Neural cell (in vitro differentiated cells): Measurements from ENCODE around the gene C1QC.

Source experiments
- CTCF ChIP-seq: fragments of 450-650 bp; IDR thresholded peaks from 2 replicates; pipeline ENCODE4 v1.5.1; 2014; ENCODE audit warnings: antibody characterized with exemption, mild to moderate bottlenecking, moderate library complexity; ENCODE audit not compliant: poor library complexity, severe bottlenecking
- EZH2 ChIP-seq: fragments of 200-600, 300-800 bp; shearing (Covaris generic), sonication (generic); IDR thresholded peaks from 2 replicates; pipeline ENCODE4 v1.6.1; 2014; ENCODE audit warnings: antibody characterized with exemption, low read length, borderline replicate concordance, mild to moderate bottlenecking; ENCODE audit not compliant: insufficient read depth, poor library complexity, severe bottlenecking
- MXI1 ChIP-seq: fragments of 450-650 bp; conservative IDR thresholded peaks from 2 replicates; pipeline ENCODE4 v1.6.1; 2014; ENCODE audit warnings: antibody characterized with exemption, mild to moderate bottlenecking; ENCODE audit not compliant: poor library complexity, severe bottlenecking
- POLR2AphosphoS5 ChIP-seq: IDR thresholded peaks from 2 replicates; pipeline ENCODE4 v1.6.1; 2012
- RAD21 ChIP-seq: fragments of 450-650 bp; conservative IDR thresholded peaks from 2 replicates; pipeline ENCODE4 v1.6.1; 2014; ENCODE audit warnings: antibody characterized with exemption, mild to moderate bottlenecking, moderate library complexity

GRCh38 chr1:22625262-22625925, 18.0 kb upstream of the C1QC start:
- TF ChIP-seq CTCF (no peak), MXI1 (no peak), POLR2AphosphoS5 (no peak), RAD21 (no peak), EZH2 (no peak)
